H1 (cell line): ENCODE measurements around the gene S100A6. TPM values are rescaled to one million over a fixed set of nuclear protein-coding genes. Genes with fewer than 3 reads are reported as not detected.

Experiments used
- CTCF ChIA-PET: fragments of 300-600 bp; sonication (Branson Sonifier 250); formaldehyde crosslinking; loops from one replicate; lab custom pipeline; 2021; ENCODE audit not compliant: partially characterized antibody; lab: Charles Lee
- POLR2A ChIA-PET: fragments of 300-600 bp; sonication (Branson Sonifier 250); formaldehyde crosslinking; loops from one replicate; lab custom pipeline; 2021; ENCODE audit warnings: inconsistent platforms; ENCODE audit not compliant: partially characterized antibody; lab: Charles Lee
- DNase-seq, 2 experiments: peaks; one replicate each; pipeline versions ENCODE4 v3.0.0 to v3.0.0-alpha.2; 2010 to 2022; ENCODE audit warnings: low spot score in 2 of 2, low read depth in 1 of 2, mixed read lengths in 1 of 2
- FAIRE-seq: peaks from 2 replicates; lab custom pipeline; 2011; peaks lifted over from hg19 to GRCh38; lab: Jason Lieb, UNC
- H2AFZ ChIP-seq: 2 replicates; pipeline ENCODE4 v1.8.1; 2012; ENCODE audit warnings: low read length, inconsistent platforms
- H2AK5ac ChIP-seq: 2 replicates; pipeline ENCODE4 v1.6.1; 2013; ENCODE audit warnings: low read depth, low read length
- H2BK120ac ChIP-seq: replicated peaks from 2 replicates; pipeline ENCODE3; 2013; ENCODE audit warnings: low read depth, low read length, inconsistent platforms
- H2BK12ac ChIP-seq: 2 replicates; pipeline ENCODE4 v1.6.1; 2013; ENCODE audit warnings: low read depth, low read length
- H2BK15ac ChIP-seq: 2 replicates; pipeline ENCODE4 v1.6.1; 2013; ENCODE audit warnings: low read length
- H2BK20ac ChIP-seq: 2 replicates; pipeline ENCODE4 v1.6.1; 2013; ENCODE audit warnings: low read length
- H2BK5ac ChIP-seq: 2 replicates; pipeline ENCODE4 v1.6.1; 2013; ENCODE audit warnings: low read depth, low read length
- H3K14ac ChIP-seq: 2 replicates; pipeline ENCODE4 v1.6.1; 2013; ENCODE audit warnings: inconsistent platforms; ENCODE audit not compliant: insufficient read length
- H3K18ac ChIP-seq: 2 replicates; pipeline ENCODE4 v1.6.1; 2013; ENCODE audit warnings: low read length; ENCODE audit errors: extremely low read depth
- H3K23ac ChIP-seq: 2 replicates; pipeline ENCODE4 v1.6.1; 2013; ENCODE audit warnings: inconsistent platforms; ENCODE audit not compliant: insufficient read length
- H3K23me2 ChIP-seq: 2 replicates; pipeline ENCODE4 v1.6.1; 2013; ENCODE audit warnings: low read depth, low read length
- H3K27ac ChIP-seq: 2 replicates; pipeline ENCODE4 v1.6.1; 2011; ENCODE audit warnings: low read depth, low read length, inconsistent platforms
- H3K27me3 ChIP-seq, 4 experiments: replicated peaks in 1 of 4; 1 replicate in 1 of 4; 2 replicates in 3 of 4; pipeline versions ENCODE4 v1.6.1 to v1.8.1; 2011 to 2013; ENCODE audit warnings: low read length in 3 of 4, mild to moderate bottlenecking in 3 of 4, inconsistent platforms in 2 of 4, mixed read lengths in 2 of 4, moderate library complexity in 1 of 4; ENCODE audit not compliant: control insufficient read depth in 3 of 4, insufficient read depth in 3 of 4; ENCODE audit errors: extremely low read depth in 1 of 4
- H3K36me3 ChIP-seq, 4 experiments: 2 replicates each; pipeline versions ENCODE4 v1.6.1 to v1.8.1; 2011 to 2013; ENCODE audit warnings: mild to moderate bottlenecking in 4 of 4, low read length in 3 of 4, moderate library complexity in 2 of 4, control low read depth in 1 of 4, inconsistent platforms in 1 of 4; ENCODE audit not compliant: insufficient read depth in 4 of 4, control insufficient read depth in 2 of 4
- H3K4ac ChIP-seq: replicated peaks from 2 replicates; pipeline ENCODE3; 2013; ENCODE audit warnings: low read length, low read depth, mixed read lengths, inconsistent platforms; ENCODE audit not compliant: insufficient read length
- H3K4me1 ChIP-seq, 4 experiments: replicated peaks in 1 of 4; 1 replicate in 1 of 4; 2 replicates in 3 of 4; pipeline versions ENCODE4 v1.6.1 to v1.8.1; 2011 to 2013; ENCODE audit warnings: low read length in 3 of 4, inconsistent platforms in 2 of 4, mixed read lengths in 1 of 4; ENCODE audit not compliant: insufficient read depth in 4 of 4, control insufficient read depth in 3 of 4
- H3K4me2 ChIP-seq, 2 experiments: 2 replicates each; pipeline versions ENCODE4 v1.6.1 to v1.8.1; 2011 to 2013; ENCODE audit warnings: low read depth in 2 of 2, low read length in 2 of 2, control low read depth in 1 of 2, inconsistent platforms in 1 of 2, mild to moderate bottlenecking in 1 of 2; ENCODE audit not compliant: insufficient read depth in 1 of 2
- H3K4me3 ChIP-seq, 4 experiments: fragments of 200-600, 300-600 bp in 1 of 4; sonication (generic), shearing (Covaris generic), sonication (Bioruptor Twin) in 1 of 4; 2 replicates each; pipeline versions ENCODE4 v1.5.1 to v1.8.1; 2011 to 2016; ENCODE audit warnings: low read length in 4 of 4, low read depth in 3 of 4, control low read depth in 2 of 4, inconsistent platforms in 2 of 4, mild to moderate bottlenecking in 2 of 4, mixed read lengths in 1 of 4, moderate library complexity in 1 of 4; ENCODE audit not compliant: insufficient read depth in 2 of 4; ENCODE audit errors: extremely low read depth in 1 of 4
- H3K56ac ChIP-seq: replicated peaks from 2 replicates; pipeline ENCODE3; 2013; ENCODE audit warnings: low read depth, mild to moderate bottlenecking, mixed read lengths, low read length, inconsistent platforms; ENCODE audit not compliant: insufficient read length
- H3K79me1 ChIP-seq: 2 replicates; pipeline ENCODE4 v1.6.1; 2013; ENCODE audit warnings: low read depth, low read length, control low read depth
- H3K79me2 ChIP-seq, 2 experiments: 2 replicates each; pipeline versions ENCODE4 v1.6.1 to v1.8.1; 2012 to 2013; ENCODE audit warnings: low read length in 2 of 2, mild to moderate bottlenecking in 2 of 2, inconsistent platforms in 1 of 2; ENCODE audit not compliant: insufficient read depth in 2 of 2, control insufficient read depth in 1 of 2
- H3K9ac ChIP-seq, 4 experiments: replicated peaks in 1 of 4; 1 replicate in 1 of 4; 2 replicates in 3 of 4; pipeline versions ENCODE4 v1.6.1 to v1.8.1; 2011 to 2013; ENCODE audit warnings: low read depth in 3 of 4, low read length in 3 of 4, control low read depth in 2 of 4, mild to moderate bottlenecking in 2 of 4, moderate library complexity in 2 of 4, inconsistent platforms in 1 of 4; ENCODE audit errors: extremely low read depth in 1 of 4
- H3K9me3 ChIP-seq, 2 experiments: 2 replicates each; pipeline versions ENCODE4 v1.6.1 to v1.8.1; 2012 to 2013; ENCODE audit warnings: mild to moderate bottlenecking in 2 of 2, moderate library complexity in 2 of 2, control low read depth in 1 of 2, inconsistent platforms in 1 of 2, low read depth in 1 of 2, low read length in 1 of 2, mixed read lengths in 1 of 2; ENCODE audit not compliant: insufficient read depth in 2 of 2
- H4K20me1 ChIP-seq, 2 experiments: replicated peaks in 1 of 2; 2 replicates each; pipeline versions ENCODE3 to v1.8.1; 2011 to 2013; ENCODE audit warnings: inconsistent platforms in 2 of 2, low read length in 2 of 2, mild to moderate bottlenecking in 1 of 2; ENCODE audit not compliant: insufficient read depth in 2 of 2, control insufficient read depth in 1 of 2
- H4K5ac ChIP-seq: 2 replicates; pipeline ENCODE4 v1.6.1; 2013; ENCODE audit warnings: low read length, low read depth, mixed read lengths, inconsistent platforms; ENCODE audit not compliant: insufficient read length
- H4K8ac ChIP-seq: 2 replicates; pipeline ENCODE4 v1.8.0; 2013; ENCODE audit warnings: mild to moderate bottlenecking, moderate library complexity, low read length, inconsistent platforms; ENCODE audit not compliant: insufficient read depth; ENCODE audit errors: extremely low read depth
- H4K91ac ChIP-seq: replicated peaks from 2 replicates; pipeline ENCODE3; 2013; ENCODE audit warnings: low read length, mixed read lengths, inconsistent platforms; ENCODE audit not compliant: insufficient read length
- BCL11A ChIP-seq, 2 experiments: IDR thresholded peaks; one replicate each; pipeline ENCODE4 v1.6.1; 2011; ENCODE audit warnings: low read depth in 2 of 2, low read length in 2 of 2, mild to moderate bottlenecking in 2 of 2
- BRCA1 ChIP-seq: IDR thresholded peaks from 2 replicates; pipeline ENCODE4 v1.6.1; 2012; ENCODE audit warnings: low read depth, low read length, improper control_type of control experiment
- CBX8 ChIP-seq: fragments of 300-800, 300-1000 bp; sonication (generic); IDR thresholded peaks from 2 replicates; pipeline ENCODE4 v1.7.1; 2016; ENCODE audit warnings: low read depth, low read length, borderline replicate concordance
- CHD2 ChIP-seq: IDR thresholded peaks from 2 replicates; pipeline ENCODE4 v1.6.1; 2012; ENCODE audit warnings: low read length, improper control_type of control experiment
- HDAC2 ChIP-seq, 2 experiments: fragments of 300-600 bp in 1 of 2; sonication (generic) in 1 of 2; IDR thresholded peaks; 2 replicates each; pipeline ENCODE4 v1.6.1; 2011 to 2012; ENCODE audit warnings: low read depth in 2 of 2, low read length in 2 of 2, mild to moderate bottlenecking in 2 of 2, moderate library complexity in 2 of 2, borderline replicate concordance in 1 of 2, inconsistent platforms in 1 of 2
- HDAC6 ChIP-seq: IDR thresholded peaks from one replicate; pipeline ENCODE4 v1.7.1; 2012; ENCODE audit warnings: low read depth, mild to moderate bottlenecking, inconsistent platforms, low read length, moderate library complexity
- KDM1A ChIP-seq: fragments of 200-600, 300-600 bp; sonication (generic); IDR thresholded peaks from 2 replicates; pipeline ENCODE4 v1.7.1; 2016; ENCODE audit warnings: mild to moderate bottlenecking, low read length, borderline replicate concordance
- RFX5 ChIP-seq: IDR thresholded peaks from 2 replicates; pipeline ENCODE4 v1.6.1; 2011; ENCODE audit warnings: low read depth, low read length, improper control_type of control experiment, borderline replicate concordance
- RNF2 ChIP-seq: fragments of 200-900, 300-1000 bp; sonication (generic); IDR thresholded peaks from 2 replicates; pipeline ENCODE4 v1.7.1; 2016; ENCODE audit warnings: borderline replicate concordance, low read depth, mild to moderate bottlenecking, antibody characterized with exemption, low read length; ENCODE audit not compliant: poor library complexity, severe bottlenecking; ENCODE audit errors: missing control alignments
- SAP30 ChIP-seq: fragments of 300-600 bp; sonication (generic); IDR thresholded peaks from 2 replicates; pipeline ENCODE4 v1.7.1; 2012; ENCODE audit warnings: low read length, moderate library complexity, mild to moderate bottlenecking, inconsistent platforms; ENCODE audit not compliant: insufficient read depth, insufficient replicate concordance
- TEAD4 ChIP-seq: IDR thresholded peaks from 2 replicates; pipeline ENCODE4 v1.6.1; 2012; ENCODE audit warnings: low read depth, low read length, inconsistent platforms, mixed read lengths
- YY1 ChIP-seq: IDR thresholded peaks from 2 replicates; pipeline ENCODE4 v1.6.1; 2011; ENCODE audit warnings: low read depth, mild to moderate bottlenecking, low read length
- WGBS, 2 experiments: shearing (Covaris generic) in 1 of 2; methylation state at CpG; one replicate each; pipeline versions ENCODE4 v1.1.6 to v1.1.7; 2013 to 2015; ENCODE audit warnings: low lambda C conversion rate in 2 of 2, mixed read lengths in 2 of 2, inconsistent platforms in 1 of 2, low coverage in 1 of 2, missing lambda C conversion rate in 1 of 2; ENCODE audit not compliant: insufficient replicate concordance in 2 of 2, insufficient coverage in 1 of 2, insufficient read length in 1 of 2; ENCODE audit errors: extremely low coverage in 1 of 2, missing lambda C conversion rate in 1 of 2; 5-methylcytosine and 5-hydroxymethylcytosine counted together
- polyA plus RNA-seq, 7 experiments: library from polyadenylated mRNA; depleted of rRNA in 3 of 7; stranded (reverse) in 5 of 7; unstranded in 2 of 7; fragments of >200 nt in 5 of 7; fragments of 200-250 nt in 2 of 7; gene quantifications; 1 replicate in 5 of 7; 2 replicates in 1 of 7; 4 replicates in 1 of 7; pipeline versions ENCODE4 v1.2.1 to v1.2.3, GENCODE V29; 2011 to 2013; ENCODE audit warnings: missing spikeins in 2 of 7, mixed read lengths in 2 of 7
- total RNA-seq: library from RNA; stranded (reverse); fragmentation: NEBNext Ultra II Directional; extraction: Animal tissue kit (Norgen Biotek cat#: 25700); gene quantifications from 2 replicates; pipeline ENCODE4 v1.2.1, GENCODE V29; 2021

Gene S100A6
- total and polyA plus RNA-seq, 2 of the 8 experiments (the other 6 are each of a cell fraction or from before 2014, with no cell fraction given), result 11.1 to 63.0 TPM

DNA sequence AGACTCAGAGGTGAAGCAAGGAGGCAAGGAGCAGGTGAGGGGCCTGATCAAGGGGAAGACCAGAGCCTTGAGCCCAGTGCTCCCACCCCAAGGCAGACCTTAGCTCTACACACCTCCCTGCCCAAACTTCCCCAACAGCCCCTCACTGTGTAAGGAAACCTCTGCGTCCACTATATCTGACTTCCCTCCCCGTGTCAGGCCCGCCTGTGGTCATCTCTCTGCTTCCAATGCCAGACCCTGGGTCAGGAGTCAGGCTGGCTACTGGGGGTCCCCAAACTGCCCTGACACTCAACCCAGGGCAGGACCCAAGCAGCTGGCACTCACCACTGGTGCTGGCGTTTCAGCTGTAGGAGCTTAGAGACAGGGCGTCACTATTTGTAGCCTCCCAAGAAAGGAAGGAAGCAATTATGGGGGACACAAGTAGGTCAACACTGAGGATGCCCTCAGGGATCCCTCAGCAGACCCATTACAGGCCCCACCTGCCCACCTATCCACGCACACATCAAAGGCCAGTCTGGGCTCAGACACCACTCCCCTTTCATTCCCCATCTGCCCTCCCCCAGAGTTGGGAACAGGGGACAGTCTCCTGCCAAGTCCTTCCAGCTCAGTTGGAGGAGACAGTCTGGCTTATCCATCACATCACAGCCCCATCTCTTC is 14.1 kb upstream of the S100A6 start:
- Histone ChIP-seq H4K20me1 (no peaks in the 10 kb centered on the region), H2BK12ac (no peak overlapping the region; the same call in 1 of the 2 replicates), H3K4me1 (peaks cover 4 to 28% (median 16%) of the 10 kb centered on the region in 4 experiments), H3K27me3 (no peaks in the 10 kb centered on the region; a peak in 3 of 7 replicates), H3K4me2 (no peak overlapping the region), H2AFZ (no peak overlapping the region), H2BK15ac (peak overlapping the region; percentile 72; the same call in 1 of the 2 replicates), H3K14ac (no peak overlapping the region), H3K4me3 (no peak overlapping the region), H2BK20ac (no peak overlapping the region), H4K8ac (no peak overlapping the region; the same call in 1 of the 2 replicates), H3K9me3 (no peaks in the 10 kb centered on the region), H3K23me2 (peaks cover 3% of the 10 kb centered on the region), H3K9ac (no peak overlapping the region), H2BK5ac (0 out of 2 replicates have a peak overlapping the region, but pooled peaks have one; percentile 56), H3K18ac (peak overlapping the region; percentile 19; the same call in 1 of the 2 replicates), H4K91ac (no peak overlapping the region), H2AK5ac (no peak overlapping the region), H3K23ac (no peak overlapping the region), H3K79me2 (no peaks in the 10 kb centered on the region), H3K79me1 (no peaks in the 10 kb centered on the region), H2BK120ac (no peak overlapping the region), H3K36me3 (no peaks in the 10 kb centered on the region), H3K56ac (no peak overlapping the region), H3K4ac (no peak overlapping the region), H4K5ac (no peak overlapping the region), H3K27ac (no peak overlapping the region)
- WGBS, 2 experiments, result 86% methylated on average over 6 of the region's 6 CpGs; no CpG with 5 or more reads in 1 of the 2 experiments
- DNase-seq (no peak), FAIRE-seq (no peak)
- CTCF ChIA-PET, result interaction anchor here (0.7 to 12.9 kb wide), 8 partner anchors 12 to 79 kb away, joined by 3 to 165 read pairs (median 30); partner anchors contain the start of genes S100A1, S100A13, S100A5 and S100A6
- POLR2A ChIA-PET, result interaction anchor here (1.1 to 1.6 kb wide), 6 partner anchors 9 to 62 kb away, joined by 3 to 5 read pairs (median 4); partner anchors contain the start of genes S100A16, S100A5 and S100A6
- TF ChIP-seq BCL11A (IDR thresholded peaks at IDR 0.05; ENCODE audit: low read depth in 2 of 2, low read length in 2 of 2) (no peak), YY1 (no peak), HDAC6 (no peak), HDAC2 (IDR thresholded peaks at IDR 0.05; ENCODE audit: borderline replicate concordance in 1 of 2, low read depth in 2 of 2, low read length in 2 of 2) (no peak), SAP30 (no peak), RFX5 (no peak), KDM1A (no peak), TEAD4 (no peak), BRCA1 (no peak), CBX8 (no peak), CHD2 (no peak), RNF2 (no peak)
